HG02759 (cell line): ENCODE measurements around the gene HIPK2.

Source experiments
- ATAC-seq: cut with Tn5 transposase; IDR thresholded peaks from one replicate; pipeline ENCODE4 v1.9.1; 2021; ENCODE audit warnings: mild to moderate bottlenecking, moderate library complexity; ENCODE audit not compliant: unreplicated experiment

Gene HIPK2

GRCh38 chr7:139718141-139718540, 59.7 kb downstream of the HIPK2 start:
- no peak for ATAC-seq

DNA sequence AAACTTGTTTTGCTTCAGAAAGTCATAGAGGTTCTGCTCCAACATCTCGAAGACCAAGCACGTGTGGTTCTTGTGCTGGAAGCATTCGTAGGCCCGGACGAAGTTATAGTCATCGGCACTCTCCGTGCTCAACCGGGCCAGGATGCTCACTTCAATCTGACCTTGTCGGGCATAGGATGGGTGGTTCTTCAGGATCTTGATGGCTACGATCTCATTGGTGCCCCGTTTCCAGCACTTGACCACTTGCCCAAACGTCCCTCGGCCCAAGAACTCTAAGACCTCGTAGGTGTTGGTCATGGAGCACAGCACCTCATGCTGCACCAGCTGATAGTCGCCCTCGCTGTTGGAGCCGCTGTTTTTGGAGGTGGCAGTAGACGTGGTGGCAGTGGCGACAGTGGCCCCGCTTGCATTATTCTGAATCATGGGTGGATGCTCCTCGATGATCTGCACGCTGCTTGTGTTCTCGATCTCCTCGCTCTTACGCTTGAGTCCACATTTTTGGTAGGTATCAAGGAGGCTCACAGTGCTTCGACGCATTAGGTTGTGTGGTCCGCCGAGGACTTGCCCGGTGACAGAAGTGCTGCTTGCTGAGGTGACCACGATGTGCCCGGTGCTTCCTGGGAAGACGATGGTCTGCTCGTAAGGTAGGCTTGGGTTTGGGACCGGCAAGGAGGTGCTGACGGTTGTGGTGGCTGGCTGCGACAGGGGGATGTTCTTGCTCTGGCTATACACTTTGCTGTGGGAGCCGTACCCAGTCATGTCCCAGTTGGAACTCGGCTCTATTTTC, 61.4 kb downstream of the HIPK2 start:
- ATAC-seq = no peak

- ATAC-seq = no peak
These were observed 62.5 kb downstream of the HIPK2 start for GRCh38 chr7:139715194-139715815.

- peak; percentile 98 for ATAC-seq
These were observed 63.5 kb downstream of the HIPK2 start for GRCh38 chr7:139714163-139714901.

GRCh38 chr7:139713526-139714162, 64.2 kb downstream of the HIPK2 start:
- no peak for ATAC-seq

- no peak for ATAC-seq
These were observed 64.7 kb downstream of the HIPK2 start for GRCh38 chr7:139713061-139713460.

DNA sequence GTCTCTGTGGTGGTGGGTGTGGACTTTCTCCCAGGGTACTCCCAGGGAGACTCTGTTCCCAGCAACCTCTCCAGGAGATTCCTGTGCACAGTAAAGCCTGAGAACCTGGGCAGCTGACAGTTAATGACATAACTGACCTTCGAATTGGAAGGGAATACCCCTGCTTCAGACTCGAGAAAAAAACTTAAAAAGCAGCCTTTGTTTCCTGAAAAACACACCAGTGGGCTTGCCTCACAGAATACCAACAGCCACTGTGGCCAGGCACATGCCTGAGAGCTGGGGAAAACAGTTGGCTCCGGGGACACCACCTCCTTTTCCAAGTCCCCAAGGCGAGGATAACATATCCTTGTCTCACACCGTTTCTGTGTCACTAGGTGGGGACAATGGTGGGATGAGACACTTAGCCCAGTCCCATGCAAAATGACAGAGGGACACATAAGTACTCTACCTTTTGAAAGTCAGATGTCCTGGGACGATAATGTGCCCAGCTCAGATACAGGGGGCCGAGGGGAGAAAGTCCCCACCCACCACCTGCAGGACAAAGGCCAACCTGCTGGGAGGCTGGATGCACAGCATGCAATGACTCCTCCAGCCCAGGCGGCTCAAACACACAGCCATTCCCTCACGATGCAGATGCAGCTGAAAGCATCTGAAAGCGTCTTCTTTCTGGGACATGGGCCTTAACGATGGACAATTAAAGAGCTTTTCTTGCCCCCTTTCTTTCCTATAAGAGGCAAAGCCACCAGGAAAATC, 65.6 kb downstream of the HIPK2 start:
- ATAC-seq = no peak

- no peak for ATAC-seq
These were observed 67.8 kb downstream of the HIPK2 start for GRCh38 chr7:139710036-139710435.

GRCh38 chr7:139709485-139709884, 68.3 kb downstream of the HIPK2 start:
- ATAC-seq = no peak

- peak; percentile 85 for ATAC-seq
These were observed 69.3 kb downstream of the HIPK2 start for GRCh38 chr7:139708541-139708940.

DNA sequence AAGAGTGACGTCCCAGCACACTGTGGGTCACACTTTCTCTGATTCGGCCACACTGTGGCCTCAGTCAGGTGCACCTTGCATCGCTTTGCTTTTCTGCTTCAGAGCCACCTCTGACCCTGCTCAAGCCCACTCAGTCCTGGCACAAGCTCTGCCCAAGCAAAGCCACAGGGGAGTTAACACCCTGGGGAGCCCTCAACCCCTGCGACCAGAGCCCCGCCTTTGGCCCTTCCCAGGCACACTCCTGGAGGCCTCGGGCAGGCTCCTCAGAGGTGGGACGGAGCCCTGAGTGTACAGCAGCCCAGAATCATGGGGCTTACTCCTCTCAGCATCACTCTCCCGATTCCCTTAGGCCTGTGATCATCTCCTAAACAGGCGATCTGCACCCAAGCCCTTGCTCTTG, 71.0 kb downstream of the HIPK2 start:
- ATAC-seq = no peak

DNA sequence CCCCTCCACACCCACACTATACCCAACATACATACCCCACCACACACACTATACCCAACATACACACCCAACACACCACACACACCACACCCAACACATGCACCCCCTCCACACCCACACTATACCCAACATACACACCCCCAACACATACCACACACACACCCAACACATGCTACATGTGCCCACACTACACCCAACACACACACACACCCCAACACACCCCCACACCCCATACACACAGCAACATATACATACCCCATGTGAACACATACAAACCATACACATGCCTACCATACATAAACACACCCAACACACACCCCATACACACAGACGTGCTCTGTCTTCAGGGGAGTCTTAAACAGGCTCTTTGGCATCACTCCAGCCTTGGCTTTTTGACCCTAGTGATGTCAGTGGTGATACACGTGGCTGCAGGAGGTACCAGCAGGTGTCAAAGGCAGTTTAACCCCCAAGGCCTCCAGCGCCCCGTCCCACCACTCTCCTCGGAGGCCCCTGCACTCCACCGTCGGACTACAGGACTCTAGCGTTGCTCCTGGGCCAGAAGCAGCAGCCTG, 73.4 kb downstream of the HIPK2 start:
- no peak for ATAC-seq

DNA sequence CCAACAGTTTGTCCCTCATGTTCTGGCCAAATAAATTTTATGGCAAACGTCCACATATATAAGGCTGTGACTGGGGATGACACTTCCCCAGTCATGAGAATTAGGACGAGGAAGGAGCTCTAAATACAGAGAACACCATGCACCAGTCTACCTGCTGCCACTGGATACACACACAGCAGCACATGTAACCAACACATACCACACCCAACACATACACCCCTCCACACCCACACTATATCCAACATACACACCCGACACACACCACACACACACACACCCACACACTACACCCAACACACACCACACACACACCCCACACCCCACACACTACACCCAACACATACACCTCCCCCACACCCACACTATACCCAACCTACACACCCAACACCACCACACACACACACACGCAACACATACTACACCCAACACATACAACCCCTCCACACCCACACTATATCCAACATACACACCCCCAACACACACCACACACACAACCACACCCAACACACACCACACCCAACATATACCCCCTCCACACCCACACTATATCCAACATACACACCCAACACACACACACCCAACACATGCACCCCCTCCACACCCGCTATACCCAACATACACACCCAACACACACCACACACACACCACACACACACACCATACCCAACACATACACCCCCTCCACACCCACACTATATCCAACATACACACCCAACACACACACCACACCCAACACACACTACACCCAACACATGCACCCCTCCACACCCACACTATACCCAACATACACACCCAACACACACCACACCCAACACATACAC, 74.1 kb downstream of the HIPK2 start:
- peak; percentile 33 for ATAC-seq

GRCh38 chr7:139702811-139703486, 74.8 kb downstream of the HIPK2 start:
- ATAC-seq = peak; percentile 86

DNA sequence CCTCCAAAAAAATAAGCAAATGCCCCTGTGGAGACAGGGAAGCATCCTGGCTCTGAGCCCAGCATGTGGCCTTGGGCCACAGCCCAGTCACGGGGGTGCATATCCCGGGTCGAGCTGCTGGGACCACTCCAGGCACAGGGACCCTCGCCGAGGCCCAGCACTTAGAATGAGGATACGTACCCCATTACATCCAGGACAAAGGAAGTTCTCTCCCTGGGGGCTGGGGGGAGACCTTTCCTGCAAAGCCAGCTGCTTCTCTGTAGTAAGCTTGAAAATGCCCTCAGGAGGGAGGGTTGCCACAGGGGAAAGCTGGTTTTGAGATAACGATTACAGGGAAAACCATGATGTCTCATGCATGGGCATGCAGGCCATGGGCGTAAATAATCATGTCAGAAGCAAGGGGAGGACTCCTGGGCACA, 75.5 kb downstream of the HIPK2 start:
- ATAC-seq = no peak

GRCh38 chr7:139701908-139702307, 75.9 kb downstream of the HIPK2 start:
- ATAC-seq = no peak

GRCh38 chr7:139700505-139701235, 77.1 kb downstream of the HIPK2 start:
- no peak for ATAC-seq
